Right hindlimb (tissue), 1 donor: Measurements from ENCODE around the gene SLC5A12.

Source experiments
- DNase-seq: peaks from one replicate; pipeline ENCODE4 v3.0.0-alpha.2; 2018

Gene SLC5A12

GRCh38 chr11:26717771-26718170 lies 4.1 kb downstream of the SLC5A12 start:
- DNase-seq: no peak

GRCh38 chr11:26715133-26715532 lies 6.7 kb downstream of the SLC5A12 start:
- no peak for DNase-seq

- no peak for DNase-seq
Observed at GRCh38 chr11:26712497-26712896, 9.4 kb downstream of the SLC5A12 start.

GRCh38 chr11:26710489-26710888 lies 11.4 kb downstream of the SLC5A12 start:
- no peak for DNase-seq

- no peak for DNase-seq
Observed at GRCh38 chr11:26708736-26709456, 13.0 kb downstream of the SLC5A12 start.

- no peak for DNase-seq
Observed at GRCh38 chr11:26706181-26706580, 15.7 kb downstream of the SLC5A12 start.

- DNase-seq: no peak
Observed at GRCh38 chr11:26704249-26704648, 17.6 kb downstream of the SLC5A12 start.

GRCh38 chr11:26703411-26704191 lies 18.3 kb downstream of the SLC5A12 start:
- DNase-seq: no peak

- peak; percentile 79 for DNase-seq
Observed at GRCh38 chr11:26702406-26702805, 19.5 kb downstream of the SLC5A12 start.

- DNase-seq: no peak
Observed at GRCh38 chr11:26700574-26701235, 21.2 kb downstream of the SLC5A12 start.

GRCh38 chr11:26698224-26698623 lies 23.6 kb downstream of the SLC5A12 start:
- no peak for DNase-seq

GRCh38 chr11:26696330-26696729 lies 25.5 kb downstream of the SLC5A12 start:
- DNase-seq: no peak

- no peak for DNase-seq
Observed at GRCh38 chr11:26688701-26689100, 33.2 kb downstream of the SLC5A12 start.

GRCh38 chr11:26687351-26687750 lies 34.5 kb downstream of the SLC5A12 start:
- no peak for DNase-seq

- no peak for DNase-seq
Observed at GRCh38 chr11:26677566-26677965, 44.3 kb downstream of the SLC5A12 start.

- no peak for DNase-seq
Observed at GRCh38 chr11:26676641-26677040, 45.2 kb downstream of the SLC5A12 start.

GRCh38 chr11:26675233-26675928 lies 46.5 kb downstream of the SLC5A12 start:
- DNase-seq: no peak

- no peak for DNase-seq
Observed at GRCh38 chr11:26665946-26666345, 55.9 kb downstream of the SLC5A12 start.

GRCh38 chr11:26665036-26665435 lies 56.8 kb downstream of the SLC5A12 start:
- DNase-seq: no peak

- no peak for DNase-seq
Observed at GRCh38 chr11:26662916-26663315, 58.9 kb downstream of the SLC5A12 start.

GRCh38 chr11:26655287-26655686 lies 66.6 kb downstream of the SLC5A12 start:
- DNase-seq: no peak

GRCh38 chr11:26651916-26652315 lies 69.9 kb downstream of the SLC5A12 start:
- no peak for DNase-seq

- DNase-seq: peak; percentile 42
Observed at GRCh38 chr11:26649884-26650283, 72.0 kb downstream of the SLC5A12 start.
